Cortex of kidney (tissue), 1 donor: ENCODE data around the gene TNN.

Source experiments
- DNase-seq: peaks from one replicate; lab custom pipeline; 2025; lab: John Stamatoyannopoulos, UW

The TNN gene

GRCh38 chr1:175147569-175147968 is 79.9 kb downstream of the TNN start:
- DNase-seq = no peak

- DNase-seq = no peak
Measured at GRCh38 chr1:175148068-175148467, 80.4 kb downstream of the TNN start.

GRCh38 chr1:175150596-175151319 is 83.1 kb downstream of the TNN start:
- DNase-seq = no peak

- DNase-seq = no peak
Measured at GRCh38 chr1:175152006-175152652, 84.5 kb downstream of the TNN start.

GRCh38 chr1:175154629-175155472 is 87.2 kb downstream of the TNN start:
- DNase-seq = no peak

GRCh38 chr1:175155473-175155856 is 87.8 kb downstream of the TNN start:
- DNase-seq = no peak

- no peak for DNase-seq
Measured at GRCh38 chr1:175155936-175156335, 88.3 kb downstream of the TNN start.

- DNase-seq = no peak
Measured at GRCh38 chr1:175157200-175157599, 89.6 kb downstream of the TNN start.

- no peak for DNase-seq
Measured at GRCh38 chr1:175158170-175158591, 90.5 kb downstream of the TNN start.

- no peak for DNase-seq
Measured at GRCh38 chr1:175162955-175163354, 95.3 kb downstream of the TNN start.

GRCh38 chr1:175163702-175164101 is 96.1 kb downstream of the TNN start:
- no peak for DNase-seq

GRCh38 chr1:175164751-175165150 is 97.1 kb downstream of the TNN start:
- DNase-seq = no peak

GRCh38 chr1:175166746-175167145 is 99.1 kb downstream of the TNN start:
- DNase-seq = no peak

GRCh38 chr1:175167861-175168260 is 100.2 kb downstream of the TNN start:
- DNase-seq = no peak

GRCh38 chr1:175168782-175169181 is 101.1 kb downstream of the TNN start:
- DNase-seq = no peak

- no peak for DNase-seq
Measured at GRCh38 chr1:175169286-175170018, 101.8 kb downstream of the TNN start.

GRCh38 chr1:175171036-175171913 is 103.6 kb downstream of the TNN start:
- DNase-seq = no peak

GRCh38 chr1:175172503-175172902 is 104.9 kb downstream of the TNN start:
- no peak for DNase-seq

GRCh38 chr1:175173531-175173930 is 105.9 kb downstream of the TNN start:
- DNase-seq = no peak

- DNase-seq = no peak
Measured at GRCh38 chr1:175174309-175175102, 106.9 kb downstream of the TNN start.
